ENCODE data around the gene SYNJ2.

Gene SYNJ2

DNA sequence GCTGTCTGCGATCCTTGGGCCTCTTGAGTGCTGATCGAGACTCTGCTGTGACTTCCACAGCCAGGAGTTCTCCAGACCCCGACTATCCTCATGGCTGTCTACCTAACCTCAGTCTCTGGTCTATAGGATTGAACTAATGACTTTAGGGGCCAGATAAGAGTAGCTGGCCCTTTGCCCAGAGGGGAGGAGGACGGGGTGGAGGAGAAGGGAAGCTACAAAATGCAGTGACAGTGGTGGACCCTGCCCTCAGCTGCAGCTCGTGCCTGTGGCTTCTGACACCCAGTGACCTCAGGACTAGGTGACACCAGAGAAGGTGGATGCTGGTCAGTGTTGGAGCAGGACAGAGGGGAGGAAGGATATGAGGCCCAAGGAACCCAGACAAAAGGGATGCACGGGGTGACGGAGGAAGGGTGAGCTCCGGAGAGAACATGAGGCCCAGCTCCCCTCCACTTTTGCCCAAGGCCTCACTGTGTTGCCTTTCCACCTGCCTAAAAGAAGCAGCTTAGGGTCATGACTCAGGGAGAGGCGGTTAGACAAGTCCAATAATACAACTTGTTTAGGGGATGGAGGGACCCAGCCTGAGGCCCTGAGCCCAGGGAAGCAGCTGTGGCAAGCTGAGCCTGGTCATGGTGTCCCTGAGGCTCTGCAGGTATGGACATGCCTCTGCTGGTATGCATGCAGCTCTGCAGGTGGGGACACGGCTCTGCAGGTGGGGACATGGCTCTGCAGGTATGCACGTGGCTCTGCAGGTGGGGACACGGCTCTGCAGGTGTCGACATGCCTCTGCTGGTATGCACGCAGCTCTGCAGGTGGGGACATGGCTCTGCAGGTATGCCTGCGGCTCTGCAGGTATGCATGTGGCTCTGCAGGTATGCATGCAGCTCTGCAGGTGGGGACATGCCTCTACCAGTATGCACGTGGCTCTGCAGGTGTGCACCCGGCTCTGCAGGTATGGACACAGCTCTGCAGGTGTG is 67.7 kb downstream of the SYNJ2 start:
- H3K4me2 ChIP-seq (ENCODE audit: insufficient read depth, low read length): no peak overlapping the region

DNA sequence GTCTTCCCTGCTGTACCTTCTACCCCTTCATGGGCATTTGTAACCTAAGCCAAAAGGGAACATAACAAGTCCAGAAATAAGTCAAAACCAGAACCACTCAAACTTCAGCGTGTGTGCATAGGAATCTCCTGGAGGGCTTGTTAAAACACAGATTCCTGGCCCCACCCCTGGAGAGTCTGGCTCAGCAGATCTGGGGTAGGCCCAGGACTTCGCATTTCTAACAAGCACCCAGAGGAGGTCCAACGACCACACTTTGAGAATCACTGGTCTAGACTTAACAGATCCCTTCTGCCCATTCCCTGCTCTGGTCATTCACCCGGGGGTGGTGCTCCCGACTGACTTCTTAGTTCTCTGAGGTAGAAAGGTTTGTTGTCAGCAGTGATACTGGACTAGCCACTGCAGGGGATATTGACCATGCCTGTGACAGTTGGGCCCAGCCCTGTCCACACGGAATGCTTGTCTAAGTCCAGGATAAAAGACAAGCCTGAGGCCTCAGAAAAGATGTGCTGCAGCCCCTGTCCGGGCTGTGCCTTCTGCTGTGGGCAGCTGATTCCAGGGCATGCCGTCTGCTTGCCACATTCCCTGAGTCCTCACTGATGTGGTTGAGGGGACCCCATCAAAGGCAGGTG is 68.6 kb downstream of the SYNJ2 start:
- Histone ChIP-seq H4K20me1 (ENCODE audit: insufficient read depth, low read length) (peaks cover 7% of the 10 kb centered on the region; the same call in 1 of the 2 replicates), H2AFZ (ENCODE audit: low read depth, low read length) (no peak overlapping the region), H3K9me3 (ENCODE audit: insufficient read depth, low read length, severe bottlenecking) (no peaks in the 10 kb centered on the region), H3K4me3 (ENCODE audit: low read depth in 1 of 2, low read length in 2 of 2) (no peak overlapping the region), H3K4me2 (ENCODE audit: insufficient read depth, low read length) (no peak overlapping the region), H3K4me1 (ENCODE audit: insufficient read depth, low read length) (no peaks in the 10 kb centered on the region), H3K36me3 (ENCODE audit: insufficient read depth, low read length) (peaks cover 19% of the 10 kb centered on the region), H3K79me2 (ENCODE audit: insufficient read depth, low read length) (no peaks in the 10 kb centered on the region), H3K9ac (ENCODE audit: low read depth, low read length) (no peak overlapping the region), H3K27me3 (ENCODE audit: insufficient read depth, low read length, poor library complexity) (no peaks in the 10 kb centered on the region), H3K27ac (ENCODE audit: low read length) (no peak overlapping the region)
- no peak for TF ChIP-seq EZH2 (IDR thresholded peaks at IDR 0.05; ENCODE audit: borderline replicate concordance, low read depth, low read length, severe bottlenecking)
- ATAC-seq (ENCODE audit: insufficient read depth, low read depth) (no peak), DNase-seq (no peak)

More for the DNA sequence above, 67.7 kb downstream of the SYNJ2 start:
- H4K20me1 ChIP-seq (ENCODE audit: insufficient read depth, low read length): peaks cover 7% of the 10 kb centered on the region; the same call in 1 of the 2 replicates
- no peaks in the 10 kb centered on the region for H3K4me1 ChIP-seq (ENCODE audit: insufficient read depth, low read length)
- H3K27me3 ChIP-seq (ENCODE audit: insufficient read depth, low read length, poor library complexity): no peaks in the 10 kb centered on the region
- no peak for DNase-seq
- ATAC-seq (ENCODE audit: insufficient read depth, low read depth): no peak
- peaks cover 22% of the 10 kb centered on the region for H3K36me3 ChIP-seq (ENCODE audit: insufficient read depth, low read length)
- TF ChIP-seq, protein P1, sequence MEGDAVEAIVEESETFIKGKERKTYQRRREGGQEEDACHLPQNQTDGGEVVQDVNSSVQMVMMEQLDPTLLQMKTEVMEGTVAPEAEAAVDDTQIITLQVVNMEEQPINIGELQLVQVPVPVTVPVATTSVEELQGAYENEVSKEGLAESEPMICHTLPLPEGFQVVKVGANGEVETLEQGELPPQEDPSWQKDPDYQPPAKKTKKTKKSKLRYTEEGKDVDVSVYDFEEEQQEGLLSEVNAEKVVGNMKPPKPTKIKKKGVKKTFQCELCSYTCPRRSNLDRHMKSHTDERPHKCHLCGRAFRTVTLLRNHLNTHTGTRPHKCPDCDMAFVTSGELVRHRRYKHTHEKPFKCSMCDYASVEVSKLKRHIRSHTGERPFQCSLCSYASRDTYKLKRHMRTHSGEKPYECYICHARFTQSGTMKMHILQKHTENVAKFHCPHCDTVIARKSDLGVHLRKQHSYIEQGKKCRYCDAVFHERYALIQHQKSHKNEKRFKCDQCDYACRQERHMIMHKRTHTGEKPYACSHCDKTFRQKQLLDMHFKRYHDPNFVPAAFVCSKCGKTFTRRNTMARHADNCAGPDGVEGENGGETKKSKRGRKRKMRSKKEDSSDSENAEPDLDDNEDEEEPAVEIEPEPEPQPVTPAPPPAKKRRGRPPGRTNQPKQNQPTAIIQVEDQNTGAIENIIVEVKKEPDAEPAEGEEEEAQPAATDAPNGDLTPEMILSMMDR (IDR thresholded peaks at IDR 0.05; ENCODE audit: borderline replicate concordance, extremely low read depth, low read length, poor library complexity, severe bottlenecking): no peak
- no peak for TF ChIP-seq EZH2 (IDR thresholded peaks at IDR 0.05; ENCODE audit: borderline replicate concordance, low read depth, low read length, severe bottlenecking)
- no peaks in the 10 kb centered on the region for H3K79me2 ChIP-seq (ENCODE audit: insufficient read depth, low read length)
- no peak overlapping the region for H3K9ac ChIP-seq (ENCODE audit: low read depth, low read length)
- no peak overlapping the region for H3K27ac ChIP-seq (ENCODE audit: low read length)
- H2AFZ ChIP-seq (ENCODE audit: low read depth, low read length): no peak overlapping the region
- H3K9me3 ChIP-seq (ENCODE audit: insufficient read depth, low read length, severe bottlenecking): no peaks in the 10 kb centered on the region
- H3K4me3 ChIP-seq (ENCODE audit: low read depth in 1 of 2, low read length in 2 of 2): no peak overlapping the region

GRCh38 chr6:158050955-158051354 is 69.3 kb downstream of the SYNJ2 start:
- H3K9ac ChIP-seq (ENCODE audit: low read depth, low read length): no peak overlapping the region
- peaks cover 7% of the 10 kb centered on the region; the same call in 1 of the 2 replicates for H4K20me1 ChIP-seq (ENCODE audit: insufficient read depth, low read length)
- no peak overlapping the region for H3K27ac ChIP-seq (ENCODE audit: low read length)
- H3K4me1 ChIP-seq (ENCODE audit: insufficient read depth, low read length): no peaks in the 10 kb centered on the region
- ATAC-seq (ENCODE audit: insufficient read depth, low read depth) (no peak), DNase-seq (no peak)
- H3K4me2 ChIP-seq (ENCODE audit: insufficient read depth, low read length): no peak overlapping the region
- no peaks in the 10 kb centered on the region for H3K79me2 ChIP-seq (ENCODE audit: insufficient read depth, low read length)
- no peaks in the 10 kb centered on the region for H3K27me3 ChIP-seq (ENCODE audit: insufficient read depth, low read length, poor library complexity)
- H3K36me3 ChIP-seq (ENCODE audit: insufficient read depth, low read length): peaks cover 19% of the 10 kb centered on the region
- no peak for TF ChIP-seq EZH2 (IDR thresholded peaks at IDR 0.05; ENCODE audit: borderline replicate concordance, low read depth, low read length, severe bottlenecking)
- TF ChIP-seq, protein P1 (IDR thresholded peaks at IDR 0.05; ENCODE audit: borderline replicate concordance, extremely low read depth, low read length, poor library complexity, severe bottlenecking): no peak
- H2AFZ ChIP-seq (ENCODE audit: low read depth, low read length): no peak overlapping the region
- no peaks in the 10 kb centered on the region for H3K9me3 ChIP-seq (ENCODE audit: insufficient read depth, low read length, severe bottlenecking)
- H3K4me3 ChIP-seq (ENCODE audit: low read depth in 1 of 2, low read length in 2 of 2): no peak overlapping the region

GRCh38 chr6:158051968-158052367 is 70.3 kb downstream of the SYNJ2 start:
- H3K9me3 ChIP-seq (ENCODE audit: insufficient read depth, low read length, severe bottlenecking): no peaks in the 10 kb centered on the region
- H4K20me1 ChIP-seq (ENCODE audit: insufficient read depth, low read length): peaks cover 7% of the 10 kb centered on the region; the same call in 1 of the 2 replicates
- no peak overlapping the region for H3K27ac ChIP-seq (ENCODE audit: low read length)
- peaks cover 25% of the 10 kb centered on the region for H3K36me3 ChIP-seq (ENCODE audit: insufficient read depth, low read length)
- TF ChIP-seq EZH2 (IDR thresholded peaks at IDR 0.05; ENCODE audit: borderline replicate concordance, low read depth, low read length, severe bottlenecking): no peak
- TF ChIP-seq, protein P1 (IDR thresholded peaks at IDR 0.05; ENCODE audit: borderline replicate concordance, extremely low read depth, low read length, poor library complexity, severe bottlenecking): no peak
- no peak overlapping the region for H3K4me3 ChIP-seq (ENCODE audit: low read depth in 1 of 2, low read length in 2 of 2)
- H3K4me2 ChIP-seq (ENCODE audit: insufficient read depth, low read length): no peak overlapping the region
- no peaks in the 10 kb centered on the region for H3K4me1 ChIP-seq (ENCODE audit: insufficient read depth, low read length)
- no peak overlapping the region for H2AFZ ChIP-seq (ENCODE audit: low read depth, low read length)
- ATAC-seq (ENCODE audit: insufficient read depth, low read depth) (no peak), DNase-seq (no peak)
- H3K27me3 ChIP-seq (ENCODE audit: insufficient read depth, low read length, poor library complexity): no peaks in the 10 kb centered on the region
- no peak overlapping the region for H3K9ac ChIP-seq (ENCODE audit: low read depth, low read length)
- H3K79me2 ChIP-seq (ENCODE audit: insufficient read depth, low read length): no peaks in the 10 kb centered on the region
